Peyer's patch (tissue), 4 donors: ENCODE data around the gene CC2D1B.

Experiments
- CTCF ChIP-seq, 6 experiments: fragments of 450-650 bp in 4 of 6; fragments of 200-600 bp in 2 of 6; sonication (generic) in 1 of 6; IDR thresholded peaks; one replicate each; pipeline ENCODE4 v1.5.1; 2017 to 2019; ENCODE audit warnings: antibody characterized with exemption in 6 of 6, mild to moderate bottlenecking in 3 of 6, moderate library complexity in 1 of 6
- POLR2A ChIP-seq, 2 donors: fragments of 450-650 bp; IDR thresholded peaks; one replicate each; pipeline ENCODE4 v1.5.1; 2017; ENCODE audit warnings: antibody characterized with exemption in 2 of 2, mild to moderate bottlenecking in 2 of 2, moderate library complexity in 2 of 2

- TF ChIP-seq CTCF (IDR thresholded peaks at IDR 0.05) (peak in 2 of 6 experiments; percentile 12 to 17), POLR2A (IDR thresholded peaks at IDR 0.05) (no peak)
These were observed 2.6 kb upstream of the CC2D1B start for GRCh38 chr1:52368383-52369172.
